H1 (cell line): ENCODE data around the gene HGD.

Source experiments
- MAFK ChIP-seq: IDR thresholded peaks from 2 replicates; pipeline ENCODE4 v1.6.1; 2012; ENCODE audit warnings: low read depth, mild to moderate bottlenecking, improper control_type of control experiment, low read length
- ZNF274 ChIP-seq: IDR thresholded peaks from 2 replicates; pipeline ENCODE4 v1.7.0; 2012; ENCODE audit warnings: low read length, borderline replicate concordance; ENCODE audit errors: extremely low read depth
- TF ChIP-seq, protein P1 (sequence below), 3 experiments: IDR thresholded peaks; 1 replicate in 2 of 3; 2 replicates in 1 of 3; pipeline versions ENCODE4 v1.5.1 to v1.6.1; 2011; ENCODE audit warnings: low read length in 3 of 3, mild to moderate bottlenecking in 3 of 3, inconsistent platforms in 2 of 3, low read depth in 1 of 3, moderate library complexity in 1 of 3; ENCODE audit not compliant: insufficient read depth in 1 of 3; ENCODE audit errors: control extremely low read depth in 1 of 3

DNA sequence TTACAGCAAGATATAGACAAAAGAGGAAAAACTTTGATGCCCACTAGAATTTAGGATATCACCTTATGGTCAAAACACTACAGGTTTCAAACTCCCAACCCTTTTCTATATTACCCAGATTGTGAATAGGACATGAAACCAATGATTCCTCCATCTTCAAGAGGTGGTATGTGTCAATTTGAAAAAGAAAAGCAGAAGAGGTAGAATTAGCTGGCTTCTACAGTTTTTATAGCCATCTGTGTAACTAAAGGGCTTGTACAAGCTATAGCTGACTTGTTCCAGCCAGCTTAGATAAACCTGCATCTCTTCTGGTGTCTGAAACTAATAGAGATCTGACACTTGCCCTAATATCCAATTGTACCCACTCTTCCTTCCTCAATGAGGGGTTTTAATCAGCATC is 24.9 kb upstream of the HGD start:
- TF ChIP-seq MAFK (no peak), ZNF274 (no peak)
- TF ChIP-seq, protein P1, sequence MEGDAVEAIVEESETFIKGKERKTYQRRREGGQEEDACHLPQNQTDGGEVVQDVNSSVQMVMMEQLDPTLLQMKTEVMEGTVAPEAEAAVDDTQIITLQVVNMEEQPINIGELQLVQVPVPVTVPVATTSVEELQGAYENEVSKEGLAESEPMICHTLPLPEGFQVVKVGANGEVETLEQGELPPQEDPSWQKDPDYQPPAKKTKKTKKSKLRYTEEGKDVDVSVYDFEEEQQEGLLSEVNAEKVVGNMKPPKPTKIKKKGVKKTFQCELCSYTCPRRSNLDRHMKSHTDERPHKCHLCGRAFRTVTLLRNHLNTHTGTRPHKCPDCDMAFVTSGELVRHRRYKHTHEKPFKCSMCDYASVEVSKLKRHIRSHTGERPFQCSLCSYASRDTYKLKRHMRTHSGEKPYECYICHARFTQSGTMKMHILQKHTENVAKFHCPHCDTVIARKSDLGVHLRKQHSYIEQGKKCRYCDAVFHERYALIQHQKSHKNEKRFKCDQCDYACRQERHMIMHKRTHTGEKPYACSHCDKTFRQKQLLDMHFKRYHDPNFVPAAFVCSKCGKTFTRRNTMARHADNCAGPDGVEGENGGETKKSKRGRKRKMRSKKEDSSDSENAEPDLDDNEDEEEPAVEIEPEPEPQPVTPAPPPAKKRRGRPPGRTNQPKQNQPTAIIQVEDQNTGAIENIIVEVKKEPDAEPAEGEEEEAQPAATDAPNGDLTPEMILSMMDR (IDR thresholded peaks at IDR 0.05; ENCODE audit: control extremely low read depth in 1 of 3, insufficient read depth in 1 of 3, low read depth in 1 of 3, low read length in 3 of 3): no peak
